GM12874 (cell line): ENCODE measurements around the gene PBX1.

Experiments
- CTCF ChIP-seq: IDR thresholded peaks from 2 replicates; pipeline ENCODE4 v1.5.1; 2011; ENCODE audit warnings: low read depth, mild to moderate bottlenecking, control low read depth, low read length, moderate library complexity; ENCODE audit not compliant: insufficient read depth

The PBX1 gene

GRCh38 chr1:164675342-164675904 is 116.4 kb downstream of the PBX1 start:
- no peak for TF ChIP-seq CTCF

- TF ChIP-seq CTCF = no peak
Measured at GRCh38 chr1:164678136-164678700, 119.2 kb downstream of the PBX1 start.

GRCh38 chr1:164682570-164682969 is 123.6 kb downstream of the PBX1 start:
- TF ChIP-seq CTCF = no peak

GRCh38 chr1:164683235-164683634 is 124.3 kb downstream of the PBX1 start:
- no peak for TF ChIP-seq CTCF

- no peak for TF ChIP-seq CTCF
Measured at GRCh38 chr1:164685266-164686035, 126.5 kb downstream of the PBX1 start.

- no peak for TF ChIP-seq CTCF
Measured at GRCh38 chr1:164687777-164688176, 128.8 kb downstream of the PBX1 start.

GRCh38 chr1:164688791-164689190 is 129.8 kb downstream of the PBX1 start:
- no peak for TF ChIP-seq CTCF
